T-helper 22 cell (primary cell): ENCODE results near the gene ITPR2.
"Not testable (repeated sequence)": the region's sequence is repeated elsewhere in the genome, so short reads cannot be mapped to it uniquely, and the experiment has no call there.

ENCODE experiments used
- DNase-seq: peaks from one replicate; pipeline ENCODE4 v3.0.0-alpha.2; 2020; ENCODE audit warnings: low read depth

Gene ITPR2

GRCh38 chr12:26832822-26833742 is at the start of gene ITPR2:
Gene ITPR2, minus strand, starts transcription at chr12:26833194. Its CDS starts 413 bp downstream, at chr12:26832781.
- DNase-seq, result peak; percentile 87

- DNase-seq, result no peak
These were observed 47.6 kb upstream of the ITPR2 start for GRCh38 chr12:26880625-26881024.

- no peak for DNase-seq
These were observed 45.7 kb upstream of the ITPR2 start for GRCh38 chr12:26878661-26879119.

GRCh38 chr12:26874501-26875296 is 41.7 kb upstream of the ITPR2 start:
- DNase-seq, result no peak

- no peak for DNase-seq
These were observed 39.6 kb upstream of the ITPR2 start for GRCh38 chr12:26872625-26873024.

GRCh38 chr12:26871985-26872384 is 39.0 kb upstream of the ITPR2 start:
- DNase-seq, result no peak

GRCh38 chr12:26870491-26871419 is 37.8 kb upstream of the ITPR2 start:
- DNase-seq, result no peak

- DNase-seq, result no peak
These were observed 37.0 kb upstream of the ITPR2 start for GRCh38 chr12:26869908-26870459.

GRCh38 chr12:26869104-26869494 is 36.1 kb upstream of the ITPR2 start:
- no peak for DNase-seq

GRCh38 chr12:26868447-26869103 is 35.6 kb upstream of the ITPR2 start:
- no peak for DNase-seq

- no peak for DNase-seq
These were observed 34.1 kb upstream of the ITPR2 start for GRCh38 chr12:26867080-26867479.

- DNase-seq, result no peak
These were observed 30.5 kb upstream of the ITPR2 start for GRCh38 chr12:26863515-26863914.

GRCh38 chr12:26862787-26863186 is 29.8 kb upstream of the ITPR2 start:
- not testable (repeated sequence) for DNase-seq

GRCh38 chr12:26861690-26862089 is 28.7 kb upstream of the ITPR2 start:
- DNase-seq, result no peak

- DNase-seq, result no peak
These were observed 24.6 kb upstream of the ITPR2 start for GRCh38 chr12:26857465-26858176.

GRCh38 chr12:26855337-26855736 is 22.3 kb upstream of the ITPR2 start:
- DNase-seq, result no peak

- DNase-seq, result no peak
These were observed 21.0 kb upstream of the ITPR2 start for GRCh38 chr12:26854031-26854390.

- DNase-seq, result peak; percentile 34
These were observed 20.5 kb upstream of the ITPR2 start for GRCh38 chr12:26853303-26854030.

GRCh38 chr12:26851031-26851809 is 18.2 kb upstream of the ITPR2 start:
- no peak for DNase-seq
